Measurements from ENCODE around the gene RPS2. TPM values are rescaled to one million over a fixed set of nuclear protein-coding genes. Genes with fewer than 3 reads are reported as not detected.
A peak's percentile ranks its signal among the peaks of the same experiment; 100 is the strongest.

Gene RPS2
- total and polyA plus RNA-seq, 2 experiments from 2014 or later, result 1,449 to 1,991 TPM

DNA sequence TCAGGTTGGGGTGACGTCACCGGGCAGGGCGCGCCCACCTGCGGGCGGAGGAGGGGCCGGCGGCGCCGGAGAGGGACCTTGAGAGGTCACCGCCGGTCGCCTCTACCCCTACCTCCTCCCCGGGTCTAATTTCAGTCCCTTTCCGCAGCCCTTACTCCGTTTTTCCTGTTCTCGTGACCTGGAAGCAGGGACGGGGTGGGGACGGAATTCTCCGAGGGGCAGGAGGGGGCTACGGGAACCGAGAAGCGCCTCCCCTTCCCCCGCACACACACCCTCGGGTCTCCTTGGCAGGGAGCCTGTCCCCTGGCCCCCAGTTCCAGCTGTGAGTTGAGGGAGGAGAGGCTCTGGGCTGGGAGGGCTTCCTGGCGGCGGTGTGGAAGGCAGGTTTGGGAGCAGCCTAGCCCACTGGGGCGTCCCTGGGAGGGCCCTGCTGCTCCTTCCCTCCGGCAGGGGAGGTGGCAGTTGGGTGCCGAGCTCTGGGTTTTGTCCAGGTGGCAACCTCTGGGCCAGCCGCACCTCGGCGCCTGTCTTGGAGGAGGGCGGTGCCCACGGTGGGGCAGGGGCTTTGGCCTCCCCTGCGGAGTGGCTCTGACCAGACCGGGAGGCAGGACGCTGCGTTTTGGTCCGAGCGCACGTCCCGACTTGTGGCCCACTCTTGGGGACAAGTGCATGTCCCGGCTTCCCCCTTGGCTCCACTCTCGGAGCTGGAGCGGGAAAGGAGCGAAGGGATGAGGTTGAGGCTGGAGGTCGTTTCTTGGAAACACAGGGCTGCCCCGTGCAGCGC is 25.9 kb upstream of the RPS2 start:
- H4K20me1 ChIP-seq (ENCODE audit: insufficient read depth, poor library complexity, severe bottlenecking), result peaks cover 3% of the 10 kb centered on the region
- 6% methylated on average over 43 of the region's 50 CpGs for WGBS (ENCODE audit: low lambda C conversion rate, missing lambda C conversion rate)
- peak overlapping the region; percentile 82 for H3K4me2 ChIP-seq
- DNase-seq (ENCODE audit: low spot score), result peak; percentile 78
- TF ChIP-seq CTCF (IDR thresholded peaks at IDR 0.05; ENCODE audit: poor library complexity), result no peak
- TF ChIP-seq EZH2 (IDR thresholded peaks at IDR 0.05; ENCODE audit: borderline replicate concordance), result peak; percentile 76
- no peaks in the 10 kb centered on the region for H3K9me3 ChIP-seq (ENCODE audit: low read depth)
- H3K4me1 ChIP-seq (ENCODE audit: insufficient read depth), result peaks cover 21% of the 10 kb centered on the region
- peak overlapping the region; percentile 15 for H3K4me3 ChIP-seq
- H3K27me3 ChIP-seq, result peaks cover 27% of the 10 kb centered on the region
- H3K36me3 ChIP-seq (replicated peaks; ENCODE audit: insufficient read depth, low read depth), result no peaks in the 10 kb centered on the region
- H2AFZ ChIP-seq, result peak overlapping the region; percentile 53
- peaks cover 11% of the 10 kb centered on the region for H3K79me2 ChIP-seq
- no peaks in the 10 kb centered on the region for H3K9me2 ChIP-seq (replicated peaks; ENCODE audit: insufficient read depth)
- H3K27ac ChIP-seq, result no peak overlapping the region

DNA sequence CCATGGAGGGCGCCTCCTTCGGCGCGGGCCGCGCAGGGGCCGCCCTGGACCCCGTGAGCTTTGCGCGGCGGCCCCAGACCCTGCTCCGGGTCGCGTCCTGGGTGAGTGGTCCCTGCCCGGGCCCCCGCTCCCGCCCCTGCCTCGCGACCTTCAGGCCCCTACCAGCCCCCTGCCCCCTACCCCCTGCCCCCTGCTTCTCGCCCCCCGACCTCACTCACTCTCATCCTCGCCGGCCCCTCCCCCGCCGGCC is 25.4 kb upstream of the RPS2 start:
- H3K4me1 ChIP-seq (ENCODE audit: insufficient read depth), result peaks cover 27% of the 10 kb centered on the region
- WGBS (ENCODE audit: low lambda C conversion rate, missing lambda C conversion rate), result 0% methylated on average over 4 of the region's 25 CpGs
- DNase-seq (ENCODE audit: low spot score), result no peak

DNA sequence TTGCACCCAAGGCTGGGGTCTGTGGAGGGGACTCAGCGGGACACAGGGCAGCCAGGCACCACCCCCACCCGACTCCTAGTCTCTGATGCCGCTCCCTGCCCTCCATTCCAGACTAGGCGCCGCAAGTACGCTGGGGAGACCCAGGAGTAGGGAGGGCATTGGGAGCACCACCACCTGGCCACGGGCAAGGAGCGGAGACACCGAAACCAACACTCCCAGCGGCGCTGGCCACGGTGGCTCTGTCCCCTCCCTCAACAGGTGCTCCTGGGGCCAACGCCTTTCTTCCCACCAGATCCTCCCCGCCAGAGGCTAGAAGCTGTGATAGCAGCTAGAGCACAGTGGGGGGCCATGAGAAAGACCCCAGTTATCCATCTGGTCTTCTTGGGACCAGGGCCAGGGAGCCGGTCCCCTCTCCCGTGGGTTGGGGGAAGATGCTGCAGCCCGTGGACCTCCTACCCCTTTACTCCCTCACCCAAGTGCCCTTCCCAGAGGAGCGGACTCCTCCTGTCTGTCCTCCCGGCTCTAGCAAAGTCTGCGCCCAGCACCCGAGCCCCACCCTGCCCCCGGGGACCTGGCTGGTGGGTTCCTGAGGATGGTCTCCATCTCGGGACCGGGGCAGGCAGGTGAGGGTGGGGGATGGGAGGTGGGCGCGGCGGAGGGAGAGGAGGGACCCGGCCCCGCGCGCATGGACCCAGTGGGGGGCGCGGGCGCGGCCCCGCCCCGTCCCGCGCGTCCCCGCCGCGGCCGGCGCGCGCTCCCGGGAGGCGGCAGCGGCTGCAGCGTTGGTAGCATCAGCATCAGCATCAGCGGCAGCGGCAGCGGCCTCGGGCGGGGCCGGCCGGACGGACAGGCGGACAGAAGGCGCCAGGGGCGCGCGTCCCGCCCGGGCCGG is 24.8 kb upstream of the RPS2 start, which contains the start of gene SYNGR3:
TSS of gene SYNGR3 (plus strand) at position 762 of the 892 bp plus-strand sequence. CDS start 133 bp downstream, outside the sequence.
- Histone ChIP-seq H3K27ac (no peak within 1 kb of the TSS), H3K79me2 (peaks cover 22% of the 10 kb centered on the region), H3K4me2 (peak within 1 kb of the TSS; percentile 82), H3K36me3 (replicated peaks; ENCODE audit: insufficient read depth, low read depth) (no peaks in the 10 kb centered on the region), H3K27me3 (peaks cover 27% of the 10 kb centered on the region), H2AFZ (peak within 1 kb of the TSS; percentile 53), H3K4me3 (peak within 1 kb of the TSS; percentile 15), H4K20me1 (ENCODE audit: insufficient read depth, poor library complexity, severe bottlenecking) (peaks cover 3% of the 10 kb centered on the region), H3K4me1 (ENCODE audit: insufficient read depth) (peaks cover 32% of the 10 kb centered on the region), H3K9me2 (replicated peaks; ENCODE audit: insufficient read depth) (no peaks in the 10 kb centered on the region), H3K9me3 (ENCODE audit: low read depth) (no peaks in the 10 kb centered on the region)
- 27% methylated on average over 16 of the region's 67 CpGs for WGBS (ENCODE audit: low lambda C conversion rate, missing lambda C conversion rate)
- peak; percentile 56 for DNase-seq (ENCODE audit: low spot score)
- peak; percentile 43 for TF ChIP-seq EZH2 (IDR thresholded peaks at IDR 0.05; ENCODE audit: borderline replicate concordance)
- no peak for TF ChIP-seq EZH2phosphoT487 (IDR thresholded peaks at IDR 0.05; ENCODE audit: low read depth, severe bottlenecking, unreplicated experiment)
- TF ChIP-seq CTCF (IDR thresholded peaks at IDR 0.05; ENCODE audit: poor library complexity), result no peak

More for the DNA sequence above, 25.4 kb upstream of the RPS2 start:
- Histone ChIP-seq H3K4me3 (no peak overlapping the region), H3K4me2 (peak overlapping the region; percentile 82), H3K79me2 (peaks cover 16% of the 10 kb centered on the region), H3K36me3 (replicated peaks; ENCODE audit: insufficient read depth, low read depth) (no peaks in the 10 kb centered on the region), H3K9me3 (ENCODE audit: low read depth) (no peaks in the 10 kb centered on the region), H4K20me1 (ENCODE audit: insufficient read depth, poor library complexity, severe bottlenecking) (peaks cover 3% of the 10 kb centered on the region), H2AFZ (no peak overlapping the region), H3K9me2 (replicated peaks; ENCODE audit: insufficient read depth) (no peaks in the 10 kb centered on the region), H3K27ac (no peak overlapping the region), H3K27me3 (peaks cover 27% of the 10 kb centered on the region)
- TF ChIP-seq EZH2 (IDR thresholded peaks at IDR 0.05; ENCODE audit: borderline replicate concordance), result no peak
- TF ChIP-seq CTCF (IDR thresholded peaks at IDR 0.05; ENCODE audit: poor library complexity), result no peak
